Fibroblast of lung (primary cell): ENCODE data around the gene VPS11.

ENCODE experiments used
- CTCF ChIP-seq, 2 donors: IDR thresholded peaks in 1 of 2; conservative IDR thresholded peaks in 1 of 2; 1 replicate in 1 of 2; 2 replicates in 1 of 2; pipeline ENCODE4 v1.5.1; 2011 to 2012; ENCODE audit warnings: low read length in 2 of 2, control low read depth in 1 of 2, inconsistent platforms in 1 of 2, low read depth in 1 of 2, mild to moderate bottlenecking in 1 of 2
- EZH2 ChIP-seq: IDR thresholded peaks from 2 replicates; pipeline ENCODE4 v1.5.1; 2012; ENCODE audit warnings: low read length, control low read depth, mild to moderate bottlenecking; ENCODE audit errors: missing control alignments

GRCh38 chr11:119118227-119118626 is 50.6 kb downstream of the VPS11 start:
- TF ChIP-seq CTCF (conservative IDR thresholded peaks at IDR 0.05 in 1 of 2, IDR thresholded peaks at IDR 0.05 in 1 of 2; ENCODE audit: low read depth in 1 of 2, low read length in 2 of 2) (no peak), EZH2 (no peak)
